H1 (cell line): ENCODE measurements around the gene AHDC1. TPM values are rescaled to one million over a fixed set of nuclear protein-coding genes. Genes with fewer than 3 reads are reported as not detected.

Source experiments
- BRCA1 ChIP-seq: IDR thresholded peaks from 2 replicates; pipeline ENCODE4 v1.6.1; 2012; ENCODE audit warnings: low read depth, low read length, improper control_type of control experiment
- CBX8 ChIP-seq: fragments of 300-800, 300-1000 bp; sonication (generic); IDR thresholded peaks from 2 replicates; pipeline ENCODE4 v1.7.1; 2016; ENCODE audit warnings: low read depth, low read length, borderline replicate concordance
- HDAC6 ChIP-seq: IDR thresholded peaks from one replicate; pipeline ENCODE4 v1.7.1; 2012; ENCODE audit warnings: low read depth, mild to moderate bottlenecking, inconsistent platforms, low read length, moderate library complexity
- MAFK ChIP-seq: IDR thresholded peaks from 2 replicates; pipeline ENCODE4 v1.6.1; 2012; ENCODE audit warnings: low read depth, mild to moderate bottlenecking, improper control_type of control experiment, low read length
- RAD21 ChIP-seq, 2 experiments: IDR thresholded peaks in 1 of 2; conservative IDR thresholded peaks in 1 of 2; 2 replicates each; pipeline ENCODE4 v1.6.1; 2011; ENCODE audit warnings: low read depth in 2 of 2, low read length in 2 of 2, improper control_type of control experiment in 1 of 2, inconsistent platforms in 1 of 2, mild to moderate bottlenecking in 1 of 2, moderate library complexity in 1 of 2
- TBP ChIP-seq: IDR thresholded peaks from 2 replicates; pipeline ENCODE4 v1.6.1; 2011; ENCODE audit warnings: low read depth, low read length, improper control_type of control experiment
- polyA plus RNA-seq, 7 experiments: library from polyadenylated mRNA; depleted of rRNA in 3 of 7; stranded (reverse) in 5 of 7; unstranded in 2 of 7; fragments of >200 nt in 5 of 7; fragments of 200-250 nt in 2 of 7; gene quantifications; 1 replicate in 5 of 7; 2 replicates in 1 of 7; 4 replicates in 1 of 7; pipeline versions ENCODE4 v1.2.1 to v1.2.3, GENCODE V29; 2011 to 2013; ENCODE audit warnings: missing spikeins in 2 of 7, mixed read lengths in 2 of 7
- total RNA-seq: library from RNA; stranded (reverse); fragmentation: NEBNext Ultra II Directional; extraction: Animal tissue kit (Norgen Biotek cat#: 25700); gene quantifications from 2 replicates; pipeline ENCODE4 v1.2.1, GENCODE V29; 2021
- TF ChIP-seq, protein P1 (sequence below): fragments of 300-600 bp; sonication (generic); IDR thresholded peaks from 2 replicates; pipeline ENCODE4 v1.7.1; 2012; ENCODE audit warnings: low read length, moderate library complexity, mild to moderate bottlenecking, inconsistent platforms; ENCODE audit not compliant: insufficient replicate concordance
- TF ChIP-seq, protein P2 (sequence below): IDR thresholded peaks from 2 replicates; pipeline ENCODE4 v1.6.1; 2012; ENCODE audit warnings: low read length, inconsistent platforms

Gene AHDC1
- total and polyA plus RNA-seq, 2 of the 8 experiments (the other 6 are each of a cell fraction or from before 2014, with no cell fraction given), result 4.4 to 35.1 TPM

DNA sequence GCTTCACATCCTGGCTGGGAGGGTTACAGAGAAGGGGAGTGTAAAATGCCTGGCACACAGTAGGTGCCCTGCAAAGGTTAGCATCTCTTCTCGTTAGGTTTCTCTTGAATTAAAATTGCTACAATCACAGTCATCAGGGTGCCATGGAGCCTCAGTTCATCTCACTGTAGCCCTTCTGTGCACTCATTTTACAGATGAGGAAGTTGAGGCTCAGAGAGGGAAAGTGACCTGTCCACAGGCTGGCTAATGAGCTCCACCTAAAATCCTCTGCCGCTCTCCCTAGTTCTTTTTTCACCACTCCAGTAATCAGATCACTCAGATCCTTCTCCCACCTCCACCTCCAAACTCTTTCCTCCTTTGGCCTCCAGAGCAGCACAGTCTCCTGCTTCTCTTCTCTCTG lies 13.5 kb upstream of the AHDC1 start (continued):
- TF ChIP-seq, protein P1, sequence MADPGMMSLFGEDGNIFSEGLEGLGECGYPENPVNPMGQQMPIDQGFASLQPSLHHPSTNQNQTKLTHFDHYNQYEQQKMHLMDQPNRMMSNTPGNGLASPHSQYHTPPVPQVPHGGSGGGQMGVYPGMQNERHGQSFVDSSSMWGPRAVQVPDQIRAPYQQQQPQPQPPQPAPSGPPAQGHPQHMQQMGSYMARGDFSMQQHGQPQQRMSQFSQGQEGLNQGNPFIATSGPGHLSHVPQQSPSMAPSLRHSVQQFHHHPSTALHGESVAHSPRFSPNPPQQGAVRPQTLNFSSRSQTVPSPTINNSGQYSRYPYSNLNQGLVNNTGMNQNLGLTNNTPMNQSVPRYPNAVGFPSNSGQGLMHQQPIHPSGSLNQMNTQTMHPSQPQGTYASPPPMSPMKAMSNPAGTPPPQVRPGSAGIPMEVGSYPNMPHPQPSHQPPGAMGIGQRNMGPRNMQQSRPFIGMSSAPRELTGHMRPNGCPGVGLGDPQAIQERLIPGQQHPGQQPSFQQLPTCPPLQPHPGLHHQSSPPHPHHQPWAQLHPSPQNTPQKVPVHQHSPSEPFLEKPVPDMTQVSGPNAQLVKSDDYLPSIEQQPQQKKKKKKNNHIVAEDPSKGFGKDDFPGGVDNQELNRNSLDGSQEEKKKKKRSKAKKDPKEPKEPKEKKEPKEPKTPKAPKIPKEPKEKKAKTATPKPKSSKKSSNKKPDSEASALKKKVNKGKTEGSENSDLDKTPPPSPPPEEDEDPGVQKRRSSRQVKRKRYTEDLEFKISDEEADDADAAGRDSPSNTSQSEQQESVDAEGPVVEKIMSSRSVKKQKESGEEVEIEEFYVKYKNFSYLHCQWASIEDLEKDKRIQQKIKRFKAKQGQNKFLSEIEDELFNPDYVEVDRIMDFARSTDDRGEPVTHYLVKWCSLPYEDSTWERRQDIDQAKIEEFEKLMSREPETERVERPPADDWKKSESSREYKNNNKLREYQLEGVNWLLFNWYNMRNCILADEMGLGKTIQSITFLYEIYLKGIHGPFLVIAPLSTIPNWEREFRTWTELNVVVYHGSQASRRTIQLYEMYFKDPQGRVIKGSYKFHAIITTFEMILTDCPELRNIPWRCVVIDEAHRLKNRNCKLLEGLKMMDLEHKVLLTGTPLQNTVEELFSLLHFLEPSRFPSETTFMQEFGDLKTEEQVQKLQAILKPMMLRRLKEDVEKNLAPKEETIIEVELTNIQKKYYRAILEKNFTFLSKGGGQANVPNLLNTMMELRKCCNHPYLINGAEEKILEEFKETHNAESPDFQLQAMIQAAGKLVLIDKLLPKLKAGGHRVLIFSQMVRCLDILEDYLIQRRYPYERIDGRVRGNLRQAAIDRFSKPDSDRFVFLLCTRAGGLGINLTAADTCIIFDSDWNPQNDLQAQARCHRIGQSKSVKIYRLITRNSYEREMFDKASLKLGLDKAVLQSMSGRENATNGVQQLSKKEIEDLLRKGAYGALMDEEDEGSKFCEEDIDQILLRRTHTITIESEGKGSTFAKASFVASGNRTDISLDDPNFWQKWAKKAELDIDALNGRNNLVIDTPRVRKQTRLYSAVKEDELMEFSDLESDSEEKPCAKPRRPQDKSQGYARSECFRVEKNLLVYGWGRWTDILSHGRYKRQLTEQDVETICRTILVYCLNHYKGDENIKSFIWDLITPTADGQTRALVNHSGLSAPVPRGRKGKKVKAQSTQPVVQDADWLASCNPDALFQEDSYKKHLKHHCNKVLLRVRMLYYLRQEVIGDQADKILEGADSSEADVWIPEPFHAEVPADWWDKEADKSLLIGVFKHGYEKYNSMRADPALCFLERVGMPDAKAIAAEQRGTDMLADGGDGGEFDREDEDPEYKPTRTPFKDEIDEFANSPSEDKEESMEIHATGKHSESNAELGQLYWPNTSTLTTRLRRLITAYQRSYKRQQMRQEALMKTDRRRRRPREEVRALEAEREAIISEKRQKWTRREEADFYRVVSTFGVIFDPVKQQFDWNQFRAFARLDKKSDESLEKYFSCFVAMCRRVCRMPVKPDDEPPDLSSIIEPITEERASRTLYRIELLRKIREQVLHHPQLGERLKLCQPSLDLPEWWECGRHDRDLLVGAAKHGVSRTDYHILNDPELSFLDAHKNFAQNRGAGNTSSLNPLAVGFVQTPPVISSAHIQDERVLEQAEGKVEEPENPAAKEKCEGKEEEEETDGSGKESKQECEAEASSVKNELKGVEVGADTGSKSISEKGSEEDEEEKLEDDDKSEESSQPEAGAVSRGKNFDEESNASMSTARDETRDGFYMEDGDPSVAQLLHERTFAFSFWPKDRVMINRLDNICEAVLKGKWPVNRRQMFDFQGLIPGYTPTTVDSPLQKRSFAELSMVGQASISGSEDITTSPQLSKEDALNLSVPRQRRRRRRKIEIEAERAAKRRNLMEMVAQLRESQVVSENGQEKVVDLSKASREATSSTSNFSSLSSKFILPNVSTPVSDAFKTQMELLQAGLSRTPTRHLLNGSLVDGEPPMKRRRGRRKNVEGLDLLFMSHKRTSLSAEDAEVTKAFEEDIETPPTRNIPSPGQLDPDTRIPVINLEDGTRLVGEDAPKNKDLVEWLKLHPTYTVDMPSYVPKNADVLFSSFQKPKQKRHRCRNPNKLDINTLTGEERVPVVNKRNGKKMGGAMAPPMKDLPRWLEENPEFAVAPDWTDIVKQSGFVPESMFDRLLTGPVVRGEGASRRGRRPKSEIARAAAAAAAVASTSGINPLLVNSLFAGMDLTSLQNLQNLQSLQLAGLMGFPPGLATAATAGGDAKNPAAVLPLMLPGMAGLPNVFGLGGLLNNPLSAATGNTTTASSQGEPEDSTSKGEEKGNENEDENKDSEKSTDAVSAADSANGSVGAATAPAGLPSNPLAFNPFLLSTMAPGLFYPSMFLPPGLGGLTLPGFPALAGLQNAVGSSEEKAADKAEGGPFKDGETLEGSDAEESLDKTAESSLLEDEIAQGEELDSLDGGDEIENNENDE, result no peak
- TF ChIP-seq BRCA1, result no peak
- TF ChIP-seq HDAC6, result no peak
- no peak for TF ChIP-seq RAD21 (IDR thresholded peaks at IDR 0.05 in 1 of 2, conservative IDR thresholded peaks at IDR 0.05 in 1 of 2; ENCODE audit: low read depth in 2 of 2, low read length in 2 of 2)
- TF ChIP-seq TBP, result no peak
- TF ChIP-seq, protein P2, sequence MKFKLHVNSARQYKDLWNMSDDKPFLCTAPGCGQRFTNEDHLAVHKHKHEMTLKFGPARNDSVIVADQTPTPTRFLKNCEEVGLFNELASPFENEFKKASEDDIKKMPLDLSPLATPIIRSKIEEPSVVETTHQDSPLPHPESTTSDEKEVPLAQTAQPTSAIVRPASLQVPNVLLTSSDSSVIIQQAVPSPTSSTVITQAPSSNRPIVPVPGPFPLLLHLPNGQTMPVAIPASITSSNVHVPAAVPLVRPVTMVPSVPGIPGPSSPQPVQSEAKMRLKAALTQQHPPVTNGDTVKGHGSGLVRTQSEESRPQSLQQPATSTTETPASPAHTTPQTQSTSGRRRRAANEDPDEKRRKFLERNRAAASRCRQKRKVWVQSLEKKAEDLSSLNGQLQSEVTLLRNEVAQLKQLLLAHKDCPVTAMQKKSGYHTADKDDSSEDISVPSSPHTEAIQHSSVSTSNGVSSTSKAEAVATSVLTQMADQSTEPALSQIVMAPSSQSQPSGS, result no peak
- TF ChIP-seq CBX8, result no peak
- no peak for TF ChIP-seq MAFK
